SK-N-SH (cell line): ENCODE data around the gene PLVAP. TPM values are rescaled to one million over a fixed set of nuclear protein-coding genes. Genes with fewer than 3 reads are reported as not detected.

Source experiments
- CTCF ChIA-PET: fragments of 300-600, 350-600 bp; formaldehyde crosslinking; extraction: SDS; loops from one replicate; lab custom pipeline; 2021; lab: Yijun Ruan, JAX
- POLR2A ChIA-PET: fragments of 350-600 bp; sonication (Branson Sonifier 250); formaldehyde crosslinking; extraction: SDS; loops from one replicate; lab custom pipeline; 2020; ENCODE audit warnings: antibody characterized with exemption, inconsistent platforms; lab: Yijun Ruan, JAX
- DNase-seq: peaks from one replicate; pipeline ENCODE4 v3.0.0; 2012
- H2AFZ ChIP-seq: fragments of 200-600 bp; sonication (generic); 2 replicates; pipeline ENCODE4 v1.8.1; 2016; ENCODE audit warnings: antibody characterized with exemption, mild to moderate bottlenecking, low read depth
- H3F3A ChIP-seq: fragments of 200-600 bp; sonication (generic); replicated peaks from 2 replicates; pipeline ENCODE3; 2016; ENCODE audit warnings: antibody characterized with exemption, mild to moderate bottlenecking; ENCODE audit not compliant: insufficient read depth
- H3K27ac ChIP-seq, 2 experiments: fragments of 200-500 bp in 1 of 2; fragments of 200-600 bp in 1 of 2; sonication (Bioruptor generic) in 1 of 2; sonication (generic), shearing (Covaris generic) in 1 of 2; 2 replicates each; pipeline versions ENCODE4 v1.5.1 to v1.6.1; 2014 to 2016; ENCODE audit warnings: low read depth in 2 of 2, inconsistent platforms in 1 of 2, low read length in 1 of 2, mild to moderate bottlenecking in 1 of 2, mixed read lengths in 1 of 2
- H3K27me3 ChIP-seq: fragments of 200-600 bp; sonication (generic), shearing (Covaris generic); 2 replicates; pipeline ENCODE4 v1.6.1; 2016; ENCODE audit warnings: mixed run types; ENCODE audit not compliant: insufficient read depth
- H3K36me3 ChIP-seq, 2 experiments: fragments of 200-500 bp in 1 of 2; fragments of 200-600 bp in 1 of 2; sonication (Bioruptor generic) in 1 of 2; sonication (generic) in 1 of 2; replicated peaks in 1 of 2; 2 replicates each; pipeline versions ENCODE3 to v1.5.1; 2014 to 2016; ENCODE audit warnings: low read length in 1 of 2, mild to moderate bottlenecking in 1 of 2; ENCODE audit not compliant: insufficient read depth in 2 of 2, control insufficient read depth in 1 of 2
- H3K4me1 ChIP-seq, 2 experiments: fragments of 200-500 bp in 1 of 2; fragments of 200-600 bp in 1 of 2; sonication (Bioruptor generic) in 1 of 2; sonication (generic), shearing (Covaris generic) in 1 of 2; 2 replicates each; pipeline versions ENCODE4 v1.5.1 to v1.6.1; 2014 to 2016; ENCODE audit warnings: low read depth in 1 of 2, low read length in 1 of 2, mixed run types in 1 of 2; ENCODE audit not compliant: insufficient read depth in 2 of 2, control insufficient read depth in 1 of 2
- H3K4me2 ChIP-seq: fragments of 200-600 bp; sonication (generic), shearing (Covaris generic); 2 replicates; pipeline ENCODE4 v1.6.1; 2017; ENCODE audit warnings: mixed run types
- H3K4me3 ChIP-seq, 2 experiments: fragments of 200-500 bp in 1 of 2; fragments of 200-600 bp in 1 of 2; sonication (Bioruptor generic) in 1 of 2; sonication (generic), shearing (Covaris generic) in 1 of 2; 2 replicates each; pipeline versions ENCODE4 v1.5.1 to v1.8.1; 2014 to 2016; ENCODE audit warnings: low read depth in 2 of 2, inconsistent platforms in 1 of 2, low read length in 1 of 2, mild to moderate bottlenecking in 1 of 2, mixed read lengths in 1 of 2, moderate library complexity in 1 of 2
- H3K79me2 ChIP-seq: fragments of 200-600 bp; sonication (generic); 2 replicates; pipeline ENCODE4 v1.8.1; 2017; ENCODE audit warnings: mild to moderate bottlenecking; ENCODE audit not compliant: insufficient read depth
- H3K9ac ChIP-seq: fragments of 200-600 bp; sonication (generic); 2 replicates; pipeline ENCODE4 v1.6.1; 2017; ENCODE audit warnings: mixed run types
- H3K9me2 ChIP-seq: fragments of 200-600 bp; sonication (generic); 2 replicates; pipeline ENCODE4 v1.6.1; 2017; ENCODE audit warnings: mixed run types
- H3K9me3 ChIP-seq: fragments of 200-600 bp; sonication (generic); 2 replicates; pipeline ENCODE4 v1.6.1; 2017; ENCODE audit warnings: mixed run types, mild to moderate bottlenecking, moderate library complexity
- H4K20me1 ChIP-seq: fragments of 200-600 bp; sonication (generic); 2 replicates; pipeline ENCODE4 v1.6.1; 2017; ENCODE audit warnings: mild to moderate bottlenecking, mixed run types; ENCODE audit not compliant: insufficient read depth
- CHD2 ChIP-seq: fragments of 150-350 bp; IDR thresholded peaks from 2 replicates; pipeline ENCODE4 v1.6.1; 2018; ENCODE audit warnings: low read length; ENCODE audit not compliant: partially characterized antibody
- EP300 ChIP-seq, 2 experiments: IDR thresholded peaks; 2 replicates each; pipeline versions ENCODE4 v1.4.0 to v1.6.1; 2012; ENCODE audit warnings: borderline replicate concordance in 1 of 2, low read depth in 1 of 2, low read length in 1 of 2
- FOSL2 ChIP-seq: IDR thresholded peaks from 2 replicates; pipeline ENCODE4 v1.4.0; 2012; ENCODE audit warnings: low read depth, mild to moderate bottlenecking, moderate library complexity, borderline replicate concordance
- FOXJ3 ChIP-seq: sonication (generic); formaldehyde crosslinking; IDR thresholded peaks from 2 replicates; pipeline ENCODE4 v1.5.1; 2020; ENCODE audit warnings: mild to moderate bottlenecking, missing genetic modification reagents
- FOXM1 ChIP-seq: IDR thresholded peaks from 2 replicates; pipeline ENCODE4 v1.4.0; 2012; ENCODE audit warnings: low read depth, mild to moderate bottlenecking
- GABPA ChIP-seq: IDR thresholded peaks from 2 replicates; pipeline ENCODE4 v1.4.0; 2012; ENCODE audit warnings: low read depth, mild to moderate bottlenecking
- GATA2 ChIP-seq: sonication (generic); formaldehyde crosslinking; IDR thresholded peaks from 2 replicates; pipeline ENCODE4 v1.5.0; 2020; ENCODE audit warnings: mild to moderate bottlenecking, missing genetic modification reagents
- MXI1 ChIP-seq: IDR thresholded peaks from 2 replicates; pipeline ENCODE4 v1.6.1; 2012; ENCODE audit warnings: mild to moderate bottlenecking, low read depth, low read length, improper control_type of control experiment
- RCOR1 ChIP-seq: fragments of 150-350 bp; IDR thresholded peaks from 2 replicates; pipeline ENCODE4 v1.6.1; 2017; ENCODE audit warnings: antibody characterized with exemption, low read length
- RFX5 ChIP-seq: IDR thresholded peaks from 2 replicates; pipeline ENCODE4 v1.6.1; 2012; ENCODE audit warnings: mild to moderate bottlenecking, improper control_type of control experiment, low read length
- SMC3 ChIP-seq: IDR thresholded peaks from 2 replicates; pipeline ENCODE4 v1.6.1; 2012; ENCODE audit warnings: low read depth, low read length, improper control_type of control experiment
- TCF12 ChIP-seq: IDR thresholded peaks from 2 replicates; pipeline ENCODE4 v1.4.0; 2012
- WGBS: methylation state at CpG from one replicate; pipeline ENCODE4 v1.1.6; 2017; ENCODE audit warnings: low lambda C conversion rate; 5-methylcytosine and 5-hydroxymethylcytosine counted together
- polyA plus RNA-seq, 3 experiments: library from polyadenylated mRNA; depleted of rRNA; stranded (reverse); fragments of >200 nt; gene quantifications; 2 replicates each; pipeline ENCODE4 v1.2.3, GENCODE V29; 2012
- TF ChIP-seq, protein P1 (sequence below): fragments of 150-350 bp; IDR thresholded peaks from 2 replicates; pipeline ENCODE4 v1.6.1; 2017; ENCODE audit warnings: antibody characterized with exemption, low read length, low read depth, borderline replicate concordance
- TF ChIP-seq, protein P2 (sequence below): fragments of 150-350 bp; IDR thresholded peaks from 2 replicates; pipeline ENCODE4 v1.6.1; 2016; ENCODE audit warnings: mild to moderate bottlenecking, low read depth, low read length
- TF ChIP-seq, protein P3 (sequence below): IDR thresholded peaks from 2 replicates; pipeline ENCODE4 v1.4.0; 2012; ENCODE audit warnings: low read depth, borderline replicate concordance

PLVAP gene
- polyA plus RNA-seq, 1 of the 3 experiments (the other 2 are of a cell fraction), result not detected

DNA sequence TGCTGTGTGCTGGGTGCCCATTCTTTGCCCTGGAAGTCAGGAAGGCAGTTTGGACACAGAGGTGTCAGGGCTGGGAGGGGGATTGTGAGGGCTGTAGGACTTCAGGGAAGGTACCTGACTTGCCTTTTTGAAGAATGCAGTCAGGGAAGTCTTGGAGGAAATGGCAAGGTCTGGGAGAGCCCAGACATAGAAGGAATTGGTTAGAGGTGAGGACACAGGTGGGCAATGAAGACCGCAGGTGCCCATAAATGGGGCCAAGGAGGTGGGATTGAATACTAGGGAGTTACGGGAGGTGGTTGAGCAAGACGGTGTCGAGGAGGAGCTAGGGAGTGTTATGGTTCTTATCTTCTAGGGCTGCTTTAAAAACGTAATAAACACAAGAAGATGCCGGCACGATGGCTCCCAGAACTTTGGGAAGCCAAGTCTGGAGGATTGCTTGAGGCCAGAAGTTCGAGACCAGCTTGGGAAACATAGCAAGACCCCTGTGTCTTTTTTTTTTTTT, 69.2 kb downstream of the PLVAP start (continued):
- TF ChIP-seq TCF12, result no peak

DNA sequence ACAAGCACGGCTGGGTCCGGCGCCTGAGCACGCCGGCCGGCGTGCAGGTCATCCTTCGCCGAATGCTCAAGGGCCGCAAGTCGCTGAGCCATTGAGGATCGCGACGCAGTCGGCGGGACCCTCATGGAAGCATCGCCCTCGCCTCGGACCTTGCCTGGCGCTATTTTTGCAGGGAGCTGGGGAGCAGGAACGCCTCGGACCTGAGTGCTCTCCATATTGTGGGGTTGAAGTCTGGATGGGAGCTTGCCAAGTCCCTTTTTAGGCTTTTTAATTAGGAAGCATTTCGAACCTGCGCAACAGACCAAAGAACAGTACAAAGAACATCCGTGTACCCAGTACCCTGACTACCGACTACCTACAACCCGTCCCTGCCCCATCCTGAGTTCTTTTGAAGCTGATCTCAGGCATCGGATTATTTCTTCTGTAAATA, 70.8 kb downstream of the PLVAP start:
- POLR2A ChIA-PET, result interaction anchor here (0.6 to 1.6 kb wide), 4 partner anchors 13 to 136 kb away, joined by 3 to 7 read pairs (median 4); no protein-coding TSS in a partner anchor
- H3K36me3 ChIP-seq, result no peaks in the 10 kb centered on the region
- H3K9ac ChIP-seq, result peak overlapping the region; percentile 76
- no peaks in the 10 kb centered on the region for H3K9me3 ChIP-seq
- peaks cover 12 to 38% of the 10 kb centered on the region in 2 experiments for H3K4me1 ChIP-seq
- H4K20me1 ChIP-seq, result peaks cover 2% of the 10 kb centered on the region
- peak overlapping the region; percentile 92 for H3K4me2 ChIP-seq
- peaks cover 18% of the 10 kb centered on the region for H3F3A ChIP-seq
- H2AFZ ChIP-seq, result peak overlapping the region; percentile 87
- CTCF ChIA-PET, result interaction anchor here (0.9 to 1.3 kb wide), 3 partner anchors 10 to 42 kb away, joined by 3 to 4 read pairs (median 4); no protein-coding TSS in a partner anchor
- H3K9me2 ChIP-seq, result no peaks in the 10 kb centered on the region
- H3K79me2 ChIP-seq, result peaks cover 40% of the 10 kb centered on the region
- H3K4me3 ChIP-seq, result peak overlapping the region; percentile 73 to 86
- no peaks in the 10 kb centered on the region for H3K27me3 ChIP-seq
- DNase-seq, result no peak
- peak overlapping the region; percentile 72 to 96 for H3K27ac ChIP-seq
- WGBS, result 2% methylated on average over 28 of the region's 28 CpGs
- TF ChIP-seq MXI1, result 0 out of 2 replicates have a peak, but pooled peaks have one; percentile 66
- TF ChIP-seq FOSL2, result no peak
- TF ChIP-seq FOXM1, result no peak
- TF ChIP-seq, protein P1, sequence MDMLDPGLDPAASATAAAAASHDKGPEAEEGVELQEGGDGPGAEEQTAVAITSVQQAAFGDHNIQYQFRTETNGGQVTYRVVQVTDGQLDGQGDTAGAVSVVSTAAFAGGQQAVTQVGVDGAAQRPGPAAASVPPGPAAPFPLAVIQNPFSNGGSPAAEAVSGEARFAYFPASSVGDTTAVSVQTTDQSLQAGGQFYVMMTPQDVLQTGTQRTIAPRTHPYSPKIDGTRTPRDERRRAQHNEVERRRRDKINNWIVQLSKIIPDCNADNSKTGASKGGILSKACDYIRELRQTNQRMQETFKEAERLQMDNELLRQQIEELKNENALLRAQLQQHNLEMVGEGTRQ, result no peak
- TF ChIP-seq, all 33 proteins: peak for 1

DNA sequence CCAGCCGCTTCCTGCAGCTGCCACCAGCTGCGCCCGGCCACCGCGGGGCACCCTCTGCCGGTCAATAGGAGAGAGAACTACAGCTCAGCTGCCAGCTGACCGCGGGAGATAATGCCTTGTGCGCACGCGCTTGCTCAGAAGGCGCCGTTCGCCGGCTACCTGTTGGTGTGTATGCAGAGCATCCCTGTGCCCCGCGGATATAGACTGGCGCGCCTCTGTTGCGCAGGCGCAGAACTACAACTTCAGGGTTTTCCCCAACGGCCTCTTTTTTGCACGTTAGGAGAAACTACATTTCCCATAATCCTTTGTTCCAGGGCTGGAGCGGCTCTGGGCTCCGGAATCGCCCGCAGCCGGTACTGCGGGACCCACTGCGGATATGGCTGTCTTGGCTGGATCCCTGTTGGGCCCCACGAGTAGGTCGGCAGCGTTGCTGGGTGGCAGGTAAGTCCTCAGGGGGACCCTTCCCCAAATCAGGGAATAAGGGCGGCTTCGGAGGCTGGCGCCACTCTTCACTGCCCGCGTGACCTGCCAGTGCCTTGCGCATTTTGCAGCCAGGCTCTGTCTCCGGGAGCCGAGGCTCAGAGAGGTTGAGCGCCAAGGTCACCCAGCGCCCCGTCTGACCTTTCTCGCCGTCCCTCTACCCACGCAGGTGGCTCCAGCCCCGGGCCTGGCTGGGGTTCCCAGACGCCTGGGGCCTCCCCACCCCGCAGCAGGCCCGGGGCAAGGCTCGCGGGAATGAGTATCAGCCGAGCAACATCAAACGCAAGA, 71.4 kb downstream of the PLVAP start, which contains the start of gene MRPL34:
MRPL34 (plus strand) TSS at position 356 of the 768 bp plus-strand sequence; CDS start at position 377, 21 bp downstream.
- ChIA-PET CTCF (interaction anchor here (0.6 to 2.1 kb wide), 14 partner anchors 9 to 253 kb away, joined by 3 to 20 read pairs (median 3); no protein-coding TSS in a partner anchor), POLR2A (interaction anchor here (0.6 to 1.6 kb wide), 5 partner anchors 13 to 91 kb away, joined by 3 to 7 read pairs (median 4); partner anchors contain the start of gene USE1)
- DNase-seq, result peak; percentile 90
- peak within 1 kb of the TSS; percentile 92 for H3K4me2 ChIP-seq
- peaks cover 12 to 37% of the 10 kb centered on the region in 2 experiments for H3K4me1 ChIP-seq
- H3K4me3 ChIP-seq, result peak within 1 kb of the TSS; percentile 73 to 86
- WGBS, result 0% methylated on average over 1 of the region's 55 CpGs
- H3K9ac ChIP-seq, result peak within 1 kb of the TSS; percentile 76
- peak within 1 kb of the TSS; percentile 87 for H2AFZ ChIP-seq
- H3K27me3 ChIP-seq, result no peaks in the 10 kb centered on the region
- H3K9me2 ChIP-seq, result no peaks in the 10 kb centered on the region
- peaks cover 34% of the 10 kb centered on the region for H3K79me2 ChIP-seq
- no peaks in the 10 kb centered on the region for H4K20me1 ChIP-seq
- peaks cover 18% of the 10 kb centered on the region for H3F3A ChIP-seq
- peak within 1 kb of the TSS; percentile 72 to 96 for H3K27ac ChIP-seq
- no peaks in the 10 kb centered on the region for H3K36me3 ChIP-seq
- H3K9me3 ChIP-seq, result no peaks in the 10 kb centered on the region
- TF ChIP-seq, protein P2, sequence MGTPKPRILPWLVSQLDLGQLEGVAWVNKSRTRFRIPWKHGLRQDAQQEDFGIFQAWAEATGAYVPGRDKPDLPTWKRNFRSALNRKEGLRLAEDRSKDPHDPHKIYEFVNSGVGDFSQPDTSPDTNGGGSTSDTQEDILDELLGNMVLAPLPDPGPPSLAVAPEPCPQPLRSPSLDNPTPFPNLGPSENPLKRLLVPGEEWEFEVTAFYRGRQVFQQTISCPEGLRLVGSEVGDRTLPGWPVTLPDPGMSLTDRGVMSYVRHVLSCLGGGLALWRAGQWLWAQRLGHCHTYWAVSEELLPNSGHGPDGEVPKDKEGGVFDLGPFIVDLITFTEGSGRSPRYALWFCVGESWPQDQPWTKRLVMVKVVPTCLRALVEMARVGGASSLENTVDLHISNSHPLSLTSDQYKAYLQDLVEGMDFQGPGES, result peak; percentile 1; the same call in 1 of the 2 replicates
- TF ChIP-seq RFX5 (no peak), EP300 (IDR thresholded peaks at IDR 0.05; ENCODE audit: borderline replicate concordance in 1 of 2, low read depth in 1 of 2, low read length in 1 of 2) (peak in 1 of 2 experiments; percentile 54; a peak in 1 of 4 replicates), GATA2 (CRISPR knock-in tag) (no peak; the same call in 1 of the 2 replicates), FOSL2 (no peak), FOXM1 (0 out of 2 replicates have a peak, but pooled peaks have one; percentile 24), GABPA (peak; percentile 47; the same call in 1 of the 2 replicates), SMC3 (no peak; the same call in 1 of the 2 replicates), FOXJ3 (0 out of 2 replicates have a peak, but pooled peaks have one; percentile 58), MXI1 (peak; percentile 91), RCOR1 (peak; percentile 28; the same call in 1 of the 2 replicates), CHD2 (peak; percentile 88)
- TF ChIP-seq, protein P1, result no peak
- TF ChIP-seq, protein P3, sequence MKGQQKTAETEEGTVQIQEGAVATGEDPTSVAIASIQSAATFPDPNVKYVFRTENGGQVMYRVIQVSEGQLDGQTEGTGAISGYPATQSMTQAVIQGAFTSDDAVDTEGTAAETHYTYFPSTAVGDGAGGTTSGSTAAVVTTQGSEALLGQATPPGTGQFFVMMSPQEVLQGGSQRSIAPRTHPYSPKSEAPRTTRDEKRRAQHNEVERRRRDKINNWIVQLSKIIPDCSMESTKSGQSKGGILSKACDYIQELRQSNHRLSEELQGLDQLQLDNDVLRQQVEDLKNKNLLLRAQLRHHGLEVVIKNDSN, result peak; percentile 82
